Stimulated activated naive B cell treated with anti-CD40 and anti-IgM and Interleukin-4, amounts not matched to agents 10 μg/mL and 1 μg/mL and 100 μg/mL, for 72 hours (primary cell): ENCODE data around the gene POLR2L.

Source experiments
- ATAC-seq, 2 donors: fragments of 150-1000 bp; cut with Tn5 transposase; replicated peaks; 2 replicates each; pipeline ENCODE4 v1.10.0; 2021; ENCODE audit warnings: moderate library complexity in 1 of 2
- DNase-seq: peaks from one replicate; pipeline ENCODE4 v3.0.0; 2021
- H3K27ac Mint-ChIP-seq: one replicate; pipeline ENCODE4 v1.8.0; 2022; ENCODE audit warnings: mild to moderate bottlenecking, mixed read lengths
- H3K27me3 Mint-ChIP-seq, 2 donors: one replicate each; pipeline ENCODE4 v1.8.0; 2022; ENCODE audit warnings: mixed read lengths in 2 of 2
- H3K36me3 Mint-ChIP-seq, 2 donors: one replicate each; pipeline ENCODE4 v1.8.0; 2022; ENCODE audit warnings: mixed read lengths in 2 of 2, mild to moderate bottlenecking in 1 of 2
- H3K4me1 Mint-ChIP-seq, 2 donors: one replicate each; pipeline ENCODE4 v1.8.0; 2022; ENCODE audit warnings: mixed read lengths in 2 of 2, mild to moderate bottlenecking in 1 of 2
- H3K4me3 Mint-ChIP-seq, 2 donors: one replicate each; pipeline ENCODE4 v1.8.0; 2022; ENCODE audit warnings: mild to moderate bottlenecking in 2 of 2, mixed read lengths in 2 of 2, moderate library complexity in 1 of 2
- H3K9me3 Mint-ChIP-seq, 2 donors: one replicate each; pipeline ENCODE4 v1.8.0; 2022; ENCODE audit warnings: mixed read lengths in 2 of 2, mild to moderate bottlenecking in 1 of 2

The POLR2L gene

DNA sequence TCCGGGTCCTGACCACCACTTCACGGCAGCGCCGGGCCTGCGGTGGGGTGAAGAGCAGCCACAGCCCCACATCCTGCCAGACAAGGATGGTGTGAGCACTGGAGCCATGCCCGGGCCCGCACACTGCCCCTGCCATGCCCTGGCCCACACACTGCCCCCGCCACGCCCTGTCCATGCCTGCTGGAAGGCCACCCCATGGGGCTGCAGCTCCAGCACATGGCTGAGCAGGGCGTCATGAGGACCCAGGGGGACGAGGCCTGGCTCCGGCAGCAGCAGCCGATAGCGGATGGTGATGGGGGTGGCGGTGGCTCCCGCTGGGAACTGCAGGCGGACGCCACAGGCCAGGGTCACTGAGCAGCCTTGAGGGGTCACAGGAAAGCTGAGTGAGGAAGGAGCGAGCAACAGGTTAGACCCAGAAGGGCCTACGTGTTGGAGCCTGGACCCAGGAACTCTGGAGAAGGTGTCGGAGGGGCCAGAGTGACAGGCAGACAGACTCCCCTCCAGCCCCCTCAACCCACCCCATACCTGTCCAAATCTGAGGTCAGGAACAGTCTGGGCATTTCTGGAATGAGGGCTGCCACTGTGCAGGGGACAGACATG, 40.2 kb downstream of the POLR2L start:
- Mint-ChIP-seq H3K4me1 (peaks cover 11 to 22% of the 10 kb centered on the region in 2 donors), H3K27ac (no peak overlapping the region), H3K27me3 (no peaks in the 10 kb centered on the region), H3K4me3 (no peak overlapping the region), H3K9me3 (no peaks in the 10 kb centered on the region), H3K36me3 (peaks cover 2 to 14% of the 10 kb centered on the region in 2 donors)
- ATAC-seq = no peak
- no peak for DNase-seq

DNA sequence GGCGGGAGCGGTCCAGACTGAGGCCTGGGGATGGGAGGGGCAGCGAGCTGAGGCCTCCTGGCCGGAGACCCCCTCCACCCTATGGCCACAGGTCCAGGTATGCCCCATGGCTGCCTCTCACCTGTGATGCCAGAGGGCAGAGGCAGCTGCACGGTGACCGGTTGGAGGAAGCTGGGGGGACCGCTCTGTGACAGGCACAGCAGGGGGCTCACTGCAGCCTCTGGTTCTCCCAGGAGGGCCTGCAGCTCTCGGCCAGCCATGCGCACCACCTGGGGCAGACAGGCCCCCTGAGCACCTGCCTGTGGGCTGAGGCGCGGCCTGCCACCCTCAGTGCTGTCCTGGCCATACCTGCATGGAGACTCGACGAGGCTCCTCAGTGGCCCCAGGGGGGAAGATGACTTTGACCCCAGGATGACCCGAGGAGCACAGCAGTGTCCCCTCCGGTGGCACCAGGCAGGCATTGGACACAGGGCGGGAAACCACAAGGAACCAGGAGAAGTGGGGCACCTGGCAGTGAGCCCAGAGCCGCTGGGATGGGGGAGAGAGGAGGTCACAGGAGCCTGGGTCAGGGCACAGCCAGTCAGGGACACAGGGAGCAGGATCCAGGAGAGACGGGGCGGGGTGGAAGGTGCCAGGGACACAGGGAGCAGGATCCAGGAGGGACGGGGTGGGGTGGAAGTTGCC, 41.1 kb downstream of the POLR2L start:
- DNase-seq = no peak
- H3K27me3 Mint-ChIP-seq = no peaks in the 10 kb centered on the region
- peak overlapping the region; percentile 32 to 38 for H3K4me3 Mint-ChIP-seq
- H3K36me3 Mint-ChIP-seq = peaks cover 4 to 14% of the 10 kb centered on the region in 2 donors
- ATAC-seq = no peak
- H3K27ac Mint-ChIP-seq = no peak overlapping the region
- H3K9me3 Mint-ChIP-seq = no peaks in the 10 kb centered on the region
- H3K4me1 Mint-ChIP-seq = peaks cover 13 to 27% of the 10 kb centered on the region in 2 donors

DNA sequence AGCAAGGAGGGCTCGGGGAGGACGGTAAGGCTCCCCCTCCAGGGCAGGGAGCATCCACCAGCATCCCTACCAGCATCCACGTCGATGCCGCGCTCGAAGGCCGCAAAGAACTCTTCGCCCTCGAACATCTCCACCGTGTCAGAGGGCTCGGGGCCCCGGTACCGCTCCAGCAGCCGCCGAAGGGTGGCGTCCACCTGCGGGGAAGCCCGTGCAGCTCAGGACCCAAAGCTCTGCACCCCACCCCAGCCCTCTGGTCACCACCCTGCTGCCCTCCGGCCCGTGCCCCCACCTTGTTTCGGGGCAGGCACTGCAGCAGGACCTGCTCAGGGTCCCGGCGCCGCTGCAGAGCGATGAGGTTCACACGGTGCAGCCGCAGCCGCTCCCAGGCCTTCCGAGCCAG, 41.9 kb downstream of the POLR2L start:
- no peak for DNase-seq
- no peak for ATAC-seq
- Mint-ChIP-seq H3K36me3 (peaks cover 4 to 19% of the 10 kb centered on the region in 2 donors), H3K4me1 (peaks cover 13 to 35% of the 10 kb centered on the region in 2 donors), H3K9me3 (no peaks in the 10 kb centered on the region), H3K4me3 (no peak overlapping the region), H3K27ac (no peak overlapping the region), H3K27me3 (no peaks in the 10 kb centered on the region)

DNA sequence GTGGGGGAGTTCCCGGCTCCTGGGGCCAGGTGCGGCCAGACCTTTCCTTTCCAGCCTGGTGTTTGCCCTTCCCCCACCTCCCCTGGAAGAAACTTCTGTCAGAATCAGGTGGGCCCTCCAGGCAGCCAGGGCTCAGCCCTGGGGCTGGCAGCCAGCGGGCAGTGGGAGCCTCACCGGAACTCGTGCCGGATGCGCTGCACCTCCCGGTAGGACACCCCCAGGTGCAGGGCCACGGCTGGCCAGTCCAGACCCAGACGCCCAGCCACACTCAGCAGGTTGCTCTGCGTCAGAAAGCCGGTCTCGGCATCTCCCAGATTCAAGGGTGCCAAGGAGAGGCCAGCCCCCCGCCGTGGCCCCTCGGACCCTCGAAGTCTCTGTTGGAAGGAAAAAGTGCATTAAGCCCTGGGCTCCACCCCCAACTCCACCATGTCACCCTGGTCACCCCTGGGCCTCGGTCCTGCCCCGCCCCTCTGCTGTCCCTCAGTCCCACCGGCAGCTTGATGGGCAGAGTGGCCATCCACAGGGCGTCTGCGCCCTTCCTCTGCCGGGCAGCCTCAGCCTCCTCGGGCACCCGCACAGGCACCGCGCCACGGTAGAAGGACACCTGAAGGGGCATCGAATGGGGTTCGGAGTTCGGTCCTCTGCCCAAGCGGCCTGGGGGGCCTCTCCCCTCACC, 42.5 kb downstream of the POLR2L start:
- Mint-ChIP-seq H3K27me3 (no peaks in the 10 kb centered on the region), H3K4me1 (peaks cover 13 to 38% of the 10 kb centered on the region in 2 donors), H3K27ac (no peak overlapping the region), H3K9me3 (no peaks in the 10 kb centered on the region), H3K36me3 (peaks cover 4 to 19% of the 10 kb centered on the region in 2 donors), H3K4me3 (no peak overlapping the region)
- ATAC-seq = no peak
- no peak for DNase-seq

DNA sequence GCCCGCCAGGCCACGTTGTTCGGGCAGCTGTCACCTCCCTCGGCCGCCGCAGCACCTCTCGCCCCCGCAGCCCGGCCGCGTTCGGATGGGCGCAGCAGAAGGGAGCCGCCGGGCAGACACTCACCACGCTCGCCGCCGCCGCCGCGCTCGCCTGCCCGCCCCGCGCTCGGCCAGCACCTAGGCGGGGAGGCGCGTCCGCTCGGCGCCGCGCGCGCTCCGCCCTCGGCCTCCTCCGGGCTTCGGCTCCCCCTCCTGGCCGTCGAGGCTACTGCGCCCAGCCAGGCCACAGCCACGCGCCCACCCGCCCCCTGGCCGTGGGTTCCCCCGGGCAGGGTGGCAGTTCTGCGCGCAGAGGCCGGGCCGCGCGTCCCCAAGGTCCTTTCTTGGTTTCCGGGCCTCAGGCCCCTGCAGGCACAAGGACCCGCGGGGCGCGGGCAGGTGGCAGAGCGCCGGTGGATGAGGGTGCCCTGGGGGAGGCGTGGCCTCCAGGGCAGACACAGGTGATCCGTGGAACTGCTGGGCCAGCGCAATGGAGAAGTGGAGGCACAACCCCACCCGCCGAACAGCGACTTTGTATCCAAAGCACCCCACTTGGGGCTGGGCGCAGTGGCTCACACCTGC, 44.1 kb downstream of the POLR2L start, which contains the start of gene SLC25A22:
TSS of gene SLC25A22 (minus strand) at position 189 of the 621 bp plus-strand sequence. CDS start 3,275 bp downstream, outside the sequence.
- no peaks in the 10 kb centered on the region for H3K27me3 Mint-ChIP-seq
- H3K27ac Mint-ChIP-seq = peak within 1 kb of the TSS; percentile 93
- peak; percentile 84 for DNase-seq
- peak within 1 kb of the TSS; percentile 88 to 89 for H3K4me3 Mint-ChIP-seq
- ATAC-seq = peak; percentile 66 to 72
- no peaks in the 10 kb centered on the region for H3K9me3 Mint-ChIP-seq
- peaks cover 8 to 26% of the 10 kb centered on the region in 2 donors for H3K4me1 Mint-ChIP-seq
- H3K36me3 Mint-ChIP-seq = peaks cover 8 to 28% of the 10 kb centered on the region in 2 donors

DNA sequence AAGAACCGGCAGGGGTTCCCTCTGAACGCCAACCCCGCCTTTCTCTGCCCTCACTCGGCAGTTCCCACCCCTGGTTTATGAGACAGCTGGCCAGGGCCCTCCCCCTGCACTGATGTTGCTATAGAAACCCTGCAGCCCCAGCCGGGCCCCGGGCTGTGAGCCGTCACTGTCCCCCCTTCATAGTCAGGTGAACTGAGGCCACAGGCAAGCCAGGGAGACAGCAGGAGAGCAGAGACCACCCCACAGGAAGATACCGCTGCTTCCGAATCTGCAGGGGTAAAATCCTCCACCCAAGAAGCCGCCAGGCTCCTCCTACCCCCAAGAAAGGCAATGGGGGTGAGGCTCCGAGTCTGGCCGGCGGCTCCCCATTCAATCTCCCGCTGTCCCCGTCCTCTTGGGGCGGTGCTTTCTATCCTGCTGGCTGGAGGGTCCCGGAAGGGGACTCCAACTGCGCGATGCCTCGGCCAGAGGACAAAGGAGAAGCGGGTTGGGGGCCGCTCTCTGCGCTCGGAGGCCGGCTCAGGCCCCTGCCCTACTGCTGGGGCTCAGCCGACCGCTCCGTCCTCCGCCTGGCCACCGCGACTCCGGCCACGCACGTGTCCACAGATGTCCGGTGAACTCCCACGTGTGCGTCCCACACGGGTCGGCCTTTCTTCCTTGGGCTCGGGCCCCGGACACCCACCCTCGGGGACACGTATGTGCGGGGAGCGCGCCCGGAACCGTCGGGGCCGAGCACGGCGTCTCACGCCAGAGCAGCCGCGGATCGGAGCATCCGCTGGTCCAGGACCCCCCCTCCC, 44.8 kb downstream of the POLR2L start:
- no peaks in the 10 kb centered on the region for H3K27me3 Mint-ChIP-seq
- H3K27ac Mint-ChIP-seq = peak overlapping the region; percentile 93
- DNase-seq (peak; percentile 75), ATAC-seq (peak; percentile 65 to 73)
- H3K4me1 Mint-ChIP-seq = peaks cover 8 to 26% of the 10 kb centered on the region in 2 donors
- no peaks in the 10 kb centered on the region for H3K9me3 Mint-ChIP-seq
- peaks cover 11 to 34% of the 10 kb centered on the region in 2 donors for H3K36me3 Mint-ChIP-seq
- H3K4me3 Mint-ChIP-seq = peak overlapping the region; percentile 88 to 89

DNA sequence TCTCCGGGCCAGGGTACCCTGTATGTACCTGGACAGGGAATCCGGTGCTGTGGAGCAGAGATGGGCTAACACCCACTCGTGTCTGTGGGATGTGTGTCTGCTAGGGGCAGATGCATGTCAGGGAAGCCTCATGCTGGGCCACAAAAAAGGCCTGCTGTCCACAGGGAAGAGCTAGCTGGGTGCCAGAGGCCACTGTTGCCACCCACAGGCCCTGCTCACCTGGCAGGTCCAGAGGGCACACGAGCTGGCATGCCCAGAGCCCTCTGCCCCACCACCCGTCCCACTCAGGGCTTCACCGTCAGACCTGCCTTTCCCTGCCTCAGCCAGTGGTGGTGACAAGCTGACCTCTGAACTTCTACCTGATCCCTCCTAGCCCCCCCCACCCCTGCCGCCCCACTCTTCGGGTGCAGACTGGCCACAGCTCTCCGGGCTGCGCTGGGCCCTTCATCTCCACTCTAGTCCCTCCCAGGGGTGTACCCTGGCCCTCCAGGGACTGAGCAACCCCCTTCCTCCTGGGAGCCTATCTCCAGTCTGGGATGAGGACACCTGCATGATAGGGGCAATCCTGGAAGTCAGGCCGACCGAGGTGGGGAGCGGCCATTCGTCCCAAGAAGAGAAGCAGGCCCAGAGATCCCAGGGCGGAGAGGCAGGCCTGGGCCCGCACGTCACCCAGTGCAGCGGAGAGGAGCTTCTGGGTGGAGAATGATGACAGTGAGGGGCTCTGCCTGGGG, 45.6 kb downstream of the POLR2L start:
- H3K36me3 Mint-ChIP-seq = peaks cover 15 to 35% of the 10 kb centered on the region in 2 donors
- no peaks in the 10 kb centered on the region for H3K27me3 Mint-ChIP-seq
- peak overlapping the region; percentile 93 for H3K27ac Mint-ChIP-seq
- ATAC-seq = no peak
- no peaks in the 10 kb centered on the region for H3K9me3 Mint-ChIP-seq
- peaks cover 8 to 26% of the 10 kb centered on the region in 2 donors for H3K4me1 Mint-ChIP-seq
- peak overlapping the region; percentile 88 to 89 for H3K4me3 Mint-ChIP-seq
- no peak for DNase-seq

DNA sequence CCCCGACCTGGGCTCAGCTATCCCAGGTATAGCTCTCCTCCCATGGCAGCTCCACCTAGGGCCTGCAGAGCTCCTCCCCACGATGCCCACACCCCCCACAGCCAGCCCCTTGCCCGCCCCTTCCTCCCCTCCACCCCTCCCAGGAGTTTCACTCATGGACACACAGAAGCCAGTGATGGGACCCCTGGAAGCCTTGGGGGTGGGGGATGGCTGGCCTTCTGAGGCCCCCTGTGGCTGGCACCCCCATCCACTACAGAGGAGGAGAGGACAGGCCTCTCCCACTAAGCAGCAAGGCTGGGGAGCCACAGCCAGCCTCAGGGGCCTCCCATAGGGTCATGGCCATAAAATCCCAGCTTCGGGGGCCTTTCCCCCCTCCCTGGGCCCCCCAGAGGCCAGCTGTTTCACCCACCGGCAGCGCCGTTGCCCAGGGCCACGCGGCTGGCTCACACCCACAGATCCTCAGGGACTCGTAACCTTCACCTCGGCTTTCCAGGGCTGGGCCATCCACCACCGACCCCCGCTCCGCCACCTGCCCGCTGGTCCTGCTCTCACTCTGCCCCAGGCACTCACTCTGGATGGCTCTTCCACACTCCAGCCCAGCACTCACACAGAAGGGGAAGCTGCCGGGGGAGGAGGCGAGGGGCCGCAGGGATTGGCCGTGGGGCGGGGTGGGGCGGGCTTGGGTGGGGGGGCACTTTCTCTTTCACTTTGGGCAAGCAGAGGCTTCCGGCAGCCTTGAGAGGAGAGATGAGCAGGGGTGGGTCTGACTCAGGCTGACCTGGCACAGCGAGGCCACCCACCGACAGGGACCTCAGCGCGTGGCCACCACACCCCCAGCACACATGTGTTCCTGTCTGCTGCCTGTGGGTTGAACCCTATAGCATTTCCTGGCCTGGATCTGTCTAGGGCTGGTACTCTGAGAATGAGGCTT, 46.4 kb downstream of the POLR2L start:
- Mint-ChIP-seq H3K27me3 (no peaks in the 10 kb centered on the region), H3K4me1 (peaks cover 6 to 21% of the 10 kb centered on the region in 2 donors), H3K27ac (peak overlapping the region; percentile 84), H3K36me3 (peaks cover 19 to 34% of the 10 kb centered on the region in 2 donors), H3K4me3 (peak overlapping the region; percentile 88 to 89), H3K9me3 (no peaks in the 10 kb centered on the region)
- ATAC-seq = peak; percentile 53 to 56
- peak; percentile 61 for DNase-seq

DNA sequence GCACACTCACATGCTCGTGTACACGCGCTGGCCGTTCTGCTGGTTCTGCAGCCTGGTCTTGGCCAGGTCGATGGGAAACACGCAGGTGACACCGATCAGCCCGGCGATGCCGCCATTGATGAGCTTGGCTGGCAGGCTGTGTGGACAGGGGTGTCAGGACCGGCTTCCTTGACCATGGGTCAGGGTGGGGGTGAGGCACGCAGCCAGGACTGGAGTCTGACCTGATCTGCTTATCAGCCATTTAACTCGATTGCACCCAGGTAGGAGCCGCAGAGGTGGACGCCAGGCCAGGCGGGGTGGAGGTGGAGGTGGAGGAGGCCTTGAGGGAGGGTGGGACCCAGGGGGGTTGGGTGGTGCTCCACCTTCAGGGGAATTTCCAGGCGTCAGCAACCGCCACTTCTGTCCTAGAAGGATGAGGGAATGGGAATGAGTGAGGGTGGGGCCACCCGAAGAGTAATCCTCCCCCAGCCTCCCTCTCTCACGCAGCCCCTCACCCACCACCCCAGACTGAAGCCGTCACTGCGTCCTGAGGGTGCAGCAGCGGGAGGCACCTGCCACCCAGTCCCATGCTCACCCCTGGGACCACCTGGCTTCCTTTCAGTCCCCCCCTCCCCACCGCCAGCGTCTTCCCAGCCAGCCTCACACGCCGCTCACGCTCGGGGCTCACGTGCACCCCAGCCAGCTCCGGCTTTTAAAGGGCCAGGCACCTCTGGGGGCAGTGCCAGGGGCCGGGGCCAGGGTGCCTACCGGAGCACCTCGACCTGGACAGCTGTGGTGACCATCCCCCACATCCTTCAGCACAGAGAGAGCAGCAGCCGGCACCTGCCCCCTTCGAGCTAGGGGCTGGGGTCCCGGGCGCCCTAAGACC, 47.3 kb downstream of the POLR2L start:
- H3K9me3 Mint-ChIP-seq = no peaks in the 10 kb centered on the region
- ATAC-seq (no peak), DNase-seq (no peak)
- H3K27me3 Mint-ChIP-seq = no peaks in the 10 kb centered on the region
- peak overlapping the region; percentile 20 for H3K27ac Mint-ChIP-seq
- H3K36me3 Mint-ChIP-seq = peaks cover 24 to 34% of the 10 kb centered on the region in 2 donors
- peaks cover 6 to 26% of the 10 kb centered on the region in 2 donors for H3K4me1 Mint-ChIP-seq
- peak overlapping the region; percentile 88 to 89 for H3K4me3 Mint-ChIP-seq

DNA sequence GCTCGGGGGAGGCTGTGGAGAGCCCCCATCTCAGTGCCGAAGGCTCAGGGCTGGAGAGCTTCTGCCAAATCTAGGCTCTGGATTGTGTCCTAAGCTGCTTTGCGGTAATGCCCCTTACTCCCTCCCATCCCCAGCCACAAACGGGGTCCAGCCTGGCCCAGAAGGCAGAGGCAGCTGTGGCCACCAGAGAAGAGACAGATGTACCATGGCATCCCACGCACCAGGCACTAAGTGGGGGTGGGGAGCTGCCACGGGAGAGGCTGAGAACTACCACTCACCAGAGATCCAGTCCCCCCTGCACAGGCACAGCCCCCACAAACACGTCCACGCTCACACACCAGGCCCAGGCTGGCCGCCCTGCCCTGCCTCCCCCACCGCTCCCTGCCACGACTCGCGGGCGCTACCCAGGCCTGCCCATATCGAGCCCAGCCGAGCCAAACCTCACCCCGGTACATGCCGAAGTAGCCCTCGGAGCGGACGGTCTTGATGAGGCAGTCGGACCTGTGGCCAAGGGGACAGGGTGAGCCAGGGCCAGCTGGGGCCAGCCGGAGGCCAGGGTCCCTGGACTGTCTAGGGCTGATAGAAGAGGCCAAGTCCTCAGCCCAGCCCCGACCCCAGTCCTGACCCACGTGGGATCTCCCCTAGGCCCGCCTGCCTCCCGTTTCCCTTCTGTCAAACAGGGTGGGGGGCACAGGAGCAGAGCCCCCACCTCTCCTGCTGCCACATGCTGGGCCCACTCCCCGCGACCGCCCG, 48.1 kb downstream of the POLR2L start:
- ATAC-seq (no peak), DNase-seq (no peak)
- H3K4me3 Mint-ChIP-seq = peak overlapping the region; percentile 25 to 37
- peaks cover 6 to 30% of the 10 kb centered on the region in 2 donors for H3K4me1 Mint-ChIP-seq
- peaks cover 24 to 32% of the 10 kb centered on the region in 2 donors for H3K36me3 Mint-ChIP-seq
- H3K27ac Mint-ChIP-seq = no peak overlapping the region
- peaks cover 0 to 4% of the 10 kb centered on the region in 2 donors for H3K27me3 Mint-ChIP-seq
- no peaks in the 10 kb centered on the region for H3K9me3 Mint-ChIP-seq

DNA sequence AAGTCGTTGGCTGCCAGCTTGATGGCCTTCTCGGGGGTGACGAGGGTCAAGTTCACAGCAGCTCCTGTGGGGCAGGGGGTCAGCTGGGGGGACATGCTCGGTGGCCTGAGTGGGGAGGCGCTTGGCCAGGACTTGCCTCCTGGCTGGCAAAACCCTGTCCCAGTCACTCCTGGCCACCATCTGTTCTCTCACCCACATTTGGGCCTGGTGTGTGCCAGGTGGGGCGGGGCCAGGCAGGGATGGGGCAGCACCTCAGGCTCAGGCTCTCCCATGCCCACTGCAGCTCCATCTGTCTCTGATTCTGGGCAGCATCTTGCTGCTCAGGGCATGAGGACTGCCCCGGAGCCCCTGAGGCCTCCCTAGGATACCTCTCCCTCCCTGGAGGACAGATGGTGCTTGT, 48.8 kb downstream of the POLR2L start:
- no peak overlapping the region for H3K27ac Mint-ChIP-seq
- peaks cover 8 to 31% of the 10 kb centered on the region in 2 donors for H3K4me1 Mint-ChIP-seq
- ATAC-seq = no peak
- no peak for DNase-seq
- H3K4me3 Mint-ChIP-seq = peak overlapping the region in 1 of 2 donors; percentile 41
- peaks cover 24 to 32% of the 10 kb centered on the region in 2 donors for H3K36me3 Mint-ChIP-seq
- no peaks in the 10 kb centered on the region for H3K9me3 Mint-ChIP-seq
- H3K27me3 Mint-ChIP-seq = peaks cover 3 to 10% of the 10 kb centered on the region in 2 donors
